ENCODE measurements around the gene GRAMD1B. TPM values are rescaled to one million over a fixed set of nuclear protein-coding genes. Genes with fewer than 3 reads are reported as not detected.

GRAMD1B gene
- total and polyA plus RNA-seq, 5 donors = 2.0 to 4.1 (median 2.6) TPM

DNA sequence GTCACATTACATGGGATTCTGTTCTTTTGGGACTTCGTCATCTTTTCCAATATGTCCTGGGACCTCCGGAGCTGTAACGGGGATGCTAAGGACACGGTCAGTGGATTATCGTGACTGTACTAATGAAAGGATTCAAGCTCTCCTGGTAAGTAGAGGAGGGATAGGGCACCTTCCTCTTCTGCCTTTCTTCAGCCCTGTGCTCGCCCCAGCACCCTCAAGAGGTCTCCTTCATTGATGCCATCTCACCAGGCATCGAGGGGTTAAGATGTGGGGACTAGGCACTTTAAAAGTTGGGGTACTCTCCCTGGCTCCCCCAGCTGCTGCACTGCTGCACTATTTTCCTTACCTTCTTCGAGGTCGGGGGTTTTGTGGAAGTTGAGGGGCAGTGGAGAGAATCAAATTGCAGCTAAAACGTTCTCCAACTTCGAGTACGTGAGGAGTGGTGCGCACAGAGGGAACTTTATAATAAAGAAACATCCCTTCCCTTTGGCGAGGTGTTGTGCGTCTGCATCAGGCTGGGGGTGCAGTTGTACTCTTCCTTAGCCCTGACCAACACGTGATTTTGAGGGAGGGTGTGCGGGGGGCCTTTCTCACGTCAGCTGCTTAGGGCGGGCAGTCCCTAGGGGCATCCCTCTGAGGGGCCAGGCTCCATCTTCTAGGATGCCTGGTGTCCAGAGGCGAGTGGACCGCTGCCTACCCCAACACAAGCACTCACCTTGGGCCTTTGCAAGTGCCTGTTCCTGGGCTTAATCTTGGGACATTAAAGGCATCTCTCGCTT is 96.1 kb downstream of the GRAMD1B start:
- Histone ChIP-seq H3K4me1 (ENCODE audit: control insufficient read depth, insufficient read depth, low read length) (peaks cover 3% of the 10 kb centered on the region), H3K27me3 (ENCODE audit: control insufficient read depth, insufficient read depth) (no peaks in the 10 kb centered on the region), H3K27ac (ENCODE audit: low read length) (no peak overlapping the region), H3K9me3 (ENCODE audit: control insufficient read depth, low read length) (no peaks in the 10 kb centered on the region), H3K4me3 (ENCODE audit: low read length) (peak overlapping the region; percentile 31)
- WGBS = 79% methylated on average over 22 of the region's 22 CpGs
- ATAC-seq (no peak), DNase-seq (no peak)
- intact Hi-C loops (cut with DNase I) = no loop called here

DNA sequence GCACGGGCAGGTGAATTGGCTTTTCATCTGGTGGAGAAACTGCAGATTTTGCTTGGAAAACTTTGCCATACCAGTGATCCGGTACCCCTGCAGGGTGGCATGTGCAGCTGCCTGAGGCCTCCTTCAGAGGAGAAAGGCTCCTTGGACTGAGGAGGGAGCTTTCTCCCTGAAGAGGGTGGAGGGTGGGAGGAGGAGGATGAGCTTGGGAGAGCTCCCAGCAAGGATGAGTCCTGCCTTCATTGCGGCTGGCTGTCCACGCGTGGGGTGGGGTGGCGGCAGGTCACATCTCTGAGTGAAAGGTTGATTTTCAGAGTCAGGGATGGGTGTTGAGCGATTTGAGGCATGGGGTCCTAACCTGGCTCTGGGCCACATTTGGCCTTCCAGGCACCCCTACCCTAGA is 96.8 kb downstream of the GRAMD1B start:
- Histone ChIP-seq H3K27ac (ENCODE audit: low read length) (no peak overlapping the region), H3K9me3 (ENCODE audit: control insufficient read depth, low read length) (no peaks in the 10 kb centered on the region), H3K27me3 (ENCODE audit: control insufficient read depth, insufficient read depth) (no peaks in the 10 kb centered on the region), H3K4me3 (ENCODE audit: low read length) (no peak overlapping the region), H3K4me1 (ENCODE audit: control insufficient read depth, insufficient read depth, low read length) (peaks cover 3% of the 10 kb centered on the region)
- 84% methylated on average over 7 of the region's 7 CpGs for WGBS
- DNase-seq = no peak
- intact Hi-C loops (cut with DNase I) = no loop called here
- no peak for ATAC-seq

DNA sequence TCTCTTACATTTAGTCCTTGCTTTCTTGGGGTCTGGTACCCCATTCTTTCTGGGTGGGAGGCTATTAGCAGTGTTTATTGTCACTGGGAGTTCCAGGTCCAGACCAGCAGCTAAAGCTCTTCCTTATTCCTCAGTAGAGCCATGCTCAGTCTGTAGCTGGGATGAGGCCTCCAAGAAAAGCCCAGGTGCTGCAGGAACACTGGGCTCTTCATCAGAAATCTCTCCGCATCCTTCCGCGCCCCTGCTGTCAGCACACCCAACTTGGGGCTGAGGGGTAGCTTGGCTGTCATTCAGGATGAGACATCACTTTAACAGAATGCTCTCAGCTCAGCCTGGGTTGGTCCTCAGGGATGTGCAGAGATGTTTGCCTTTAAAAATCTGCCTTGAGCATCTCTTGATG is 97.5 kb downstream of the GRAMD1B start:
- intact Hi-C loops (cut with DNase I) = no loop called here
- H3K27me3 ChIP-seq (ENCODE audit: control insufficient read depth, insufficient read depth) = no peaks in the 10 kb centered on the region
- no peak overlapping the region for H3K4me3 ChIP-seq (ENCODE audit: low read length)
- 63% methylated on average over 3 of the region's 3 CpGs for WGBS
- DNase-seq (no peak), ATAC-seq (no peak)
- no peaks in the 10 kb centered on the region for H3K9me3 ChIP-seq (ENCODE audit: control insufficient read depth, low read length)
- H3K4me1 ChIP-seq (ENCODE audit: control insufficient read depth, insufficient read depth, low read length) = peaks cover 3% of the 10 kb centered on the region
- no peak overlapping the region for H3K27ac ChIP-seq (ENCODE audit: low read length)

DNA sequence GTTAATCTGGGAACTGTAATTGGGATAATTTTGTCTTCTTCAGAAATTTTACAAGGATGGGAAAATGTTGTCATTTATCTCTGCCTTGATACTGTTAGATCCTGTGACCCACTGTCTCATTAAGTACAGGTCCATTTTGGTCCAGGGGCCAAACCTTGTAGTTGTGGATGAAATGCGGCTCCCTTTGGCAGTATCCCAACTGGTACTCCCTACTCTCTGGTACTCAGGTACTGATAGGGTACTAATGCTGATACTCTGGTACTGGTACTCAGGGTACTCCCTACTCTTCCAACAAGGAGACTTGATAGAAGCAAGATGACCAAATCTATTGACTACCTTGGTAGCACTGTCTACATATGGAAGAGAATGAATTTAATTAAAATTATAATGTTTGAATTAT is 97.9 kb downstream of the GRAMD1B start:
- 94% methylated on average over 1 of the region's 1 CpG for WGBS

DNA sequence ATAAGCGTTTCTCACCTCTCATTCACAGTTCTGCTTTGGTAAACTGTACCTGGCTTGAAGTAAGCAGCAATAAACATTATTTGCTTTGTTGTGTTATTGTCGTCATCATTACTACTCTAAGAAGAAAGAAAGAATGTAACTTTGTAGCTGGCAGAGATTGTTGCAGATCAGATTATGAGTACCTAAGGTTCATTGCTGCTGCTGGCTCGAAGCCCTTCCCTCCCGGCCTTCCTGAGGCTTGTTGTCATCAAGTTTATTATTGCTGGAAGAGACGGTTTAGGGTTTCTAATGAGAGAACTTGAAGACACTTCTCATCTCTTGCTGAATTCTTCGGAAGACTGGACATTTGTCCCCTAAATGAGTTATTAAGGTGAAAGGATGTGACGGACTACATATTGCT is 101.3 kb downstream of the GRAMD1B start:
- intact Hi-C loops (cut with DNase I) = no loop called here
- peaks cover 2% of the 10 kb centered on the region for H3K4me1 ChIP-seq (ENCODE audit: control insufficient read depth, insufficient read depth, low read length)
- DNase-seq (no peak), ATAC-seq (no peak)
- H3K4me3 ChIP-seq (ENCODE audit: low read length) = no peak overlapping the region
- no peaks in the 10 kb centered on the region for H3K9me3 ChIP-seq (ENCODE audit: control insufficient read depth, low read length)
- H3K27ac ChIP-seq (ENCODE audit: low read length) = no peak overlapping the region
- no peaks in the 10 kb centered on the region for H3K27me3 ChIP-seq (ENCODE audit: control insufficient read depth, insufficient read depth)
- WGBS = 76% methylated on average over 7 of the region's 7 CpGs

More for the DNA sequence above, 97.9 kb downstream of the GRAMD1B start:
- intact Hi-C loops (cut with DNase I) = no loop called here
- Histone ChIP-seq H3K4me3 (ENCODE audit: low read length) (no peak overlapping the region), H3K9me3 (ENCODE audit: control insufficient read depth, low read length) (no peaks in the 10 kb centered on the region), H3K27ac (ENCODE audit: low read length) (no peak overlapping the region), H3K4me1 (ENCODE audit: control insufficient read depth, insufficient read depth, low read length) (peaks cover 3% of the 10 kb centered on the region), H3K27me3 (ENCODE audit: control insufficient read depth, insufficient read depth) (no peaks in the 10 kb centered on the region)
- ATAC-seq = no peak
- DNase-seq = no peak

DNA sequence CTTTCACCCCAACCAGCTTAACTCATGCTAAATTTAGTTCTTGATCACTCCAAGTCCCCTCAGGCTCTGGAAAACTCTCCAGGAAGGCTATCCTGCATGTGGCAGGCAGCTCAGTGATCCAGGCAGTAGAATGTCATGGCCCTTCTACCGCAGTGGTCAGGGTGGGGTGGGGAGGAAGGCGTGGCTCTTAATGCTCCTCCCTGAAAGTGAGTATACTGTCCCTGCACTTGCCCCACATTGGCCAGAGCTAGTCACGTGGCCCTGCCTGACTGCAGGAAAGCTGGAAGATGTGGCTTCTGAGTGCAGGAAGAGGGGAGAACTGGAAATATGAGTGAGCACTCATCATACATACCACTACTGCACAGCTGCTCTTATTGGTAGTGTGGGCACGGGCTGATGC is 102.1 kb downstream of the GRAMD1B start:
- Histone ChIP-seq H3K4me3 (ENCODE audit: low read length) (no peak overlapping the region), H3K27me3 (ENCODE audit: control insufficient read depth, insufficient read depth) (no peaks in the 10 kb centered on the region), H3K9me3 (ENCODE audit: control insufficient read depth, low read length) (no peaks in the 10 kb centered on the region), H3K4me1 (ENCODE audit: control insufficient read depth, insufficient read depth, low read length) (peaks cover 2% of the 10 kb centered on the region), H3K27ac (ENCODE audit: low read length) (no peak overlapping the region)
- intact Hi-C loops (cut with DNase I) = no loop called here
- ATAC-seq = no peak
- DNase-seq = no peak
- 81% methylated on average over 4 of the region's 4 CpGs for WGBS

DNA sequence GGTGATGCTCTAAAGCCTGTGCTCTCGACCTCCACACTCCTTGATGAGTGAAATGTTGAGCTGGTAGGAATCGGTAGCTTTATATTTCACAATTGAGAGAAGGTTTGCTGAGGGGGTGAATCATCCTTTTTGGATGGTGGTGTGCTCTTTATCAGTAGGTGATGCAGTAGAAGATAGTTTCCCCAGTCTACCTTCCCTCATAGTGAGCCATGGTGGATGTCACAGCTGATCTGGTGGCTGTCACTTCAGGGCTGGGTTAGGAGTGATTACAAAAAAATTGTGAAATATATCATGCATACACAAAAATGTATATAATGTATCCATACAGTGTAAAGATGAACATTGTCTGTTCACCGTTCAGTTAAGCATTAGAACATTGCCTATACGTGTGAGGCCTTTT is 105.3 kb downstream of the GRAMD1B start:
- no peak for ATAC-seq

DNA sequence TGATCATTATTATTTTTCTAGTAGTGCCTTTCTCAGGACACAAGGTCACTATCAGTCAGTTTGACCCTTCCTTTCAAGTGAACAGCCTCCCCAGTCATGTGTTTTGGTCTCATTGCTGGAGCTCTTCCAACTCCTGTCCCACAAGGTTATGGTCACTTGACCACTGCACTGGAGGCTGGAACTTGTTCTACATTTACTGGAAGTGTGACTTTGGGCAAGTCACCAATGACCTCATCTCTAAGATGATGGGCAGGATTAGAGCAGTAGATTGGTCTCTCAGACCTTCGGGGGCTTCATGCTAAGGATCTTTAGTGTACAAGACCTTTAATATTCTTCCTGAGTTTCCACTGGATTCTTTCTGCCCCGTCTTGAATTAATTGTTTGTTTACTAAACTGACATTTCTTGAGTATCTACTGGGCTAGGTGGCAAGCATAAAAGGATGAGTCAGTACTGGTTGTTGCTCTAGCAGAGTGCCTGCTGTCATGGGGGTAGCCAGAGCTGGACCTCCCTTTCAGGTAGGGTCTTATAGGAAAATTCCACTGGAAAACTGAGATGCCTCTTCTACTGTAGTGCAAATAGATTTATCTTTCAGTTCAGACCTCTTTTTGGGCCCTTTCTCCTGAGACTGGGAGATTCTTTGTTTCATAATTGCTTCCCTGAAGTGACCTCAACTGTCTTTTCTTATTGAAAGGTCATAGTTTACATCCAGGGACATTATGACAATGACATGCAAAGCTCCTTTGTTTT is 106.8 kb downstream of the GRAMD1B start:
- DNase-seq (peak in 1 of 3 donors; percentile 37), ATAC-seq (peak; percentile 88 to 89)
- H3K27ac ChIP-seq (ENCODE audit: low read length) = peak overlapping the region; percentile 24
- WGBS = 58% methylated on average over 2 of the region's 2 CpGs
- H3K4me1 ChIP-seq (ENCODE audit: control insufficient read depth, insufficient read depth, low read length) = peaks cover 2% of the 10 kb centered on the region
- H3K4me3 ChIP-seq (ENCODE audit: low read length) = no peak overlapping the region
- intact Hi-C loops (cut with DNase I) = no loop called here
- H3K9me3 ChIP-seq (ENCODE audit: control insufficient read depth, low read length) = no peaks in the 10 kb centered on the region
- no peaks in the 10 kb centered on the region for H3K27me3 ChIP-seq (ENCODE audit: control insufficient read depth, insufficient read depth)

More for the DNA sequence above, 105.3 kb downstream of the GRAMD1B start:
- 97% methylated on average over 4 of the region's 4 CpGs for WGBS
- no peaks in the 10 kb centered on the region for H3K27me3 ChIP-seq (ENCODE audit: control insufficient read depth, insufficient read depth)
- H3K9me3 ChIP-seq (ENCODE audit: control insufficient read depth, low read length) = no peaks in the 10 kb centered on the region
- H3K27ac ChIP-seq (ENCODE audit: low read length) = no peak overlapping the region
- DNase-seq = no peak
- H3K4me1 ChIP-seq (ENCODE audit: control insufficient read depth, insufficient read depth, low read length) = peaks cover 2% of the 10 kb centered on the region
- intact Hi-C loops (cut with DNase I) = no loop called here
- no peak overlapping the region for H3K4me3 ChIP-seq (ENCODE audit: low read length)

DNA sequence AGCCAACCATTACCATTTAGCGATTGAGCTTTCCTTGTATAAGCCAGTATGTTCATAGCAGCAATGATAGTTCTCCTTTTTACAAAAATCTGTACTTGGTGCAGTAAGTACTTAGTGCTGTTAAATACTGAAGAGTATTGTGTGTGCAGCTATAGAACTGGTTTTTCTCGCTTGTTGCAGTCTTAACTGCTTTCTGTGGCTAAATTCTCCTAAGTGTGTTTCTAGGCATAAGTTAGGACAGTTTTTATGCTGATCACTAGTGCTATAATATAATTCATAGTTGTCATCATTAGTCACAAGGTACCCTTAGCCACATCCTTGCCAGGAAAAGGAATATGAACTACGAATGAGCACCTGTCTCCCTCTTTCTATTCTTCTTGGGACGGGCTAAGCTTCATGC is 107.7 kb downstream of the GRAMD1B start:
- 94% methylated on average over 4 of the region's 4 CpGs for WGBS
- Histone ChIP-seq H3K27me3 (ENCODE audit: control insufficient read depth, insufficient read depth) (no peaks in the 10 kb centered on the region), H3K9me3 (ENCODE audit: control insufficient read depth, low read length) (no peaks in the 10 kb centered on the region), H3K27ac (ENCODE audit: low read length) (no peak overlapping the region), H3K4me3 (ENCODE audit: low read length) (no peak overlapping the region), H3K4me1 (ENCODE audit: control insufficient read depth, insufficient read depth, low read length) (peaks cover 2% of the 10 kb centered on the region)
- DNase-seq (no peak), ATAC-seq (no peak)
- intact Hi-C loops (cut with DNase I) = no loop called here

DNA sequence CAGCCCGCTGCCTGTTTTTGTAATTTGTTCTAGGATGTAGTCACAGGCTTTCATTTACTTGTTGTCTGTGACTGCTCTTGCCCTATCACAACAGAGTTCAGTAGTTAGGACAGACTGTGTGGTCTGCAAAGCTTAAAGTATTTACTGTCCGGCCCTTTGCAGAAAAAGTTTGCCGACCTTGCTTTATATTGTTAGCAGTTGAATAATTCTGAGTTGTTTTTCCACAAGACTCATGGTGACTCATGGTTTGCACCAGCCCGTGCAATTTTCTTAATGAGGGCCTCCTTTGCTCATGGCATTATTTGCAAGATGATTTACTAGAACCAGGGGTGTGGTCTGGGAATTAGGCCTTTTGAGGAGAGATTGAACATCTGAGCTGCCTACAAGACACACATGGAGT is 113.7 kb downstream of the GRAMD1B start:
- Histone ChIP-seq H3K4me3 (ENCODE audit: low read length) (no peak overlapping the region), H3K27ac (ENCODE audit: low read length) (no peak overlapping the region), H3K4me1 (ENCODE audit: control insufficient read depth, insufficient read depth, low read length) (no peaks in the 10 kb centered on the region), H3K27me3 (ENCODE audit: control insufficient read depth, insufficient read depth) (no peaks in the 10 kb centered on the region), H3K9me3 (ENCODE audit: control insufficient read depth, low read length) (no peaks in the 10 kb centered on the region)
- WGBS = 84% methylated on average over 4 of the region's 4 CpGs
- ATAC-seq (no peak), DNase-seq (no peak)
- intact Hi-C loops (cut with DNase I) = no loop called here

DNA sequence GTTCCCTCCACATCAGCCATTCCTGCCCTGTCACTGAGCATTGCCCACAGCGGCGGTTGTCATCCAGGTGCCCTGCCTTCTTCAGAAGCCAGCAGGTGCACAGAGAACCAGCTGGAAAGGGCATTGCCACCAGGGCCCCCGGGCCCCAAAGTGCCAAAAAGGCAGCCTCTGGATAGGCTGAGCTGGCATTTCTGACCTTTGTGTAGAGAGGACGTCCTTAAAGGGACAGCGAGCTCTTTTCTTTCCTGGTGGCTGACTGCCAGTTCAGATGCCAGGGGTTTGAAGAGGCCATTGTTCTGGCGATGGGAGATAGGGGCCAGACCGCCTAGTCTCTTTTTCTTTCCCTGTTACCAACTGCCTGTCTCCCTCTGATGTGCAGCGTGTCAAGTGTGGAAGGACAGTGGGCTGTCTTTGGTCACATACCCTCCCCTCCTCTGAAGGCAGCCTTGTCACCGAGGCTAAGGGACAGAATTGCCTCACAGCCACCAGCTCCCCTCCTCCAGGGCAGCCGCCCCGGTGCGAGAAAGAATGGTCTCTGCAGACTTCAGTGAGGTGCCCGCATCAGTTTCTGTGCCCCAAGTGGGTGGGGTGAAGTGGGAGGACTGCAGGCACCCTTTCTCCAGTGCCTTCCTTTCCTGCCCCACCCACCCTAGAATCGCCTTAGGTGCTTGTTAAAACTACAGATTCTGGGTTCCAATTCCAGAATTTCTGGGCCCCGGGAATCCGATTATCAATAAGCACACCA is 114.7 kb downstream of the GRAMD1B start:
- no peak for DNase-seq

More for the DNA sequence above, 114.7 kb downstream of the GRAMD1B start:
- peak in 1 of 2 donors; percentile 22 for ATAC-seq
- Histone ChIP-seq H3K27me3 (ENCODE audit: control insufficient read depth, insufficient read depth) (no peaks in the 10 kb centered on the region), H3K27ac (ENCODE audit: low read length) (no peak overlapping the region), H3K9me3 (ENCODE audit: control insufficient read depth, low read length) (no peaks in the 10 kb centered on the region), H3K4me3 (ENCODE audit: low read length) (no peak overlapping the region), H3K4me1 (ENCODE audit: control insufficient read depth, insufficient read depth, low read length) (no peaks in the 10 kb centered on the region)
- 77% methylated on average over 16 of the region's 16 CpGs for WGBS
- intact Hi-C loops (cut with DNase I) = no loop called here

Measured in right cardiac atrium (tissue), 5 donors.